HG03521 (cell line): Measurements from ENCODE around the gene SMAD6.

Experiments used
- ATAC-seq: cut with Tn5 transposase; IDR thresholded peaks from one replicate; pipeline ENCODE4 v1.9.1; 2021; ENCODE audit warnings: mild to moderate bottlenecking, moderate library complexity; ENCODE audit not compliant: unreplicated experiment

Gene SMAD6

GRCh38 chr15:66702035-66702786 lies at the start of gene SMAD6:
Gene SMAD6 (plus strand): TSS chr15:66702236. CDS start chr15:66703259, 1,023 bp downstream.
- ATAC-seq: no peak

DNA sequence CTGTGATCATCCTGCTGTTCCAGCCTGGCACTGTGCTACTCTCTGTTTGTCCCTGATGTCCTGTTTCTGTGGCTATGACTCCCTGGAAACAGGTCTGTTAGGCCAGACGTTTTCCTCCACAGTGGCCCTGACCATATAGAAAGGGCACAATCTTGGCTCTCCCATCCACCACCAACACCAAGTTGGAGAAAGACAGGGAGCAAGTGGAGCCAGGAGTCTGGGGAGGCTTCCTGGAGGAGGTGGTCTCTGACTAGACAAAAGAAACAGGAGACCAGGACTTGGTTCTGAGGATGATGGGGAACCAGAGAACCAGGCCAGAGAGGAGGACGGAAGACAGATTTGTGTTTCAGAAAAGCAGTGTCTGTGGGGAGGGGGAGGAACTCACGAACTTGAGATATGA lies 49.2 kb upstream of the SMAD6 start:
- no peak for ATAC-seq

DNA sequence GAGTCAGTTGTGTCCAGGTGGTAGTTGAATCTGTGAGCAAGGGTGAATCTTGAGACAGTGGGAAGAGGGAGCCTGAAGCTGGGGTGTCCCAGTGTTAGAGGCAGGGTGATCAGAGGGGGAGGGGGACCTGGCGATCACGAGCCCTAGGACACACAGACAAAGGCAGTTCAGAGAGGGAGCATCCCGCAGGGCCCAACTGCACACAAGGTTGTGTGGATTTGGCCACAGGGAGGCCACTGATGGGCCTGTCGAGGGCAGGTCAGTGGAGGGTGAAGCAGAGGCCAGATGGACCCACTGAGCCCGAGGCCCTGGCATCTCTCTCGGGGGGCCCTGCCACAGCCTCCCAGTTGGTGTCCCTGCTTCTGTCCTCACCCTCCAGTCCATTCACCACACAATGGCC lies 48.6 kb upstream of the SMAD6 start:
- no peak for ATAC-seq

DNA sequence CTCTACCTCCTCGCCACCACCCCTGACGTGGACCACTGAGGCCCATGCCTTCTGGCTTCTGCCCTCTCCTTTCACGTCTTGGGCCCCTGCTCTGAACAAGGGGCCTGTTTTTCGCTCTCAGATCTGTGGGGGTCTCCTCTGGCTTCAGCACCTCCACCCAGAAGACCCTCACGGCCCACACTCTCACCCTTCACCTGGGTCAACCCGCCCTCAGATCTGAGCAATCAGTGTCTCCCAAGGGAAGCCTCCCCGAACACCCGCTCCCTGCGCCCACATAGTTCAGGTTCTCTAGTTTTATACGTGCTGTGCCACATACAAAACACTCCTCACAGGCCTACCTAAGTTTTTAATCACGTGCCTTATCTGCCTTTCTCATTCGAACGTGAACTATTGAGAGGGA lies 48.2 kb upstream of the SMAD6 start:
- ATAC-seq: no peak

DNA sequence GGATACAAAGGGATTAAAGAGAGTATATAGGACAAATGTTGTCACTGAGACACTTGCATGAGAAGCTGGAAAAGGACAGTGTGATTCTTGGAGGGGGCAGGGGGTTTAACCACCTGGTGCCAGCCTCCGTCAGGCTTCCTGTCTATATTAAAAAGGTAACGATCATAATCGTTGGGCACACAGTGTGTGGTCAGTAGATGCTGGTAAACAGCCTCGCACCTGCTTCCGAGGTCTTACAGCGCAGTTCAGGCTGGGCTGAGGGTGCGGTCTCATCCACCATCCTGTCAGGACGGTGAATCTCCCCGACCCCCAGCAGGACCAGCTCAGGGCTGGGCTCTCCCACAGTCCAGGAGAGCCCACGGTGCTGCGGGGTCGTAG lies 47.7 kb upstream of the SMAD6 start:
- no peak for ATAC-seq

DNA sequence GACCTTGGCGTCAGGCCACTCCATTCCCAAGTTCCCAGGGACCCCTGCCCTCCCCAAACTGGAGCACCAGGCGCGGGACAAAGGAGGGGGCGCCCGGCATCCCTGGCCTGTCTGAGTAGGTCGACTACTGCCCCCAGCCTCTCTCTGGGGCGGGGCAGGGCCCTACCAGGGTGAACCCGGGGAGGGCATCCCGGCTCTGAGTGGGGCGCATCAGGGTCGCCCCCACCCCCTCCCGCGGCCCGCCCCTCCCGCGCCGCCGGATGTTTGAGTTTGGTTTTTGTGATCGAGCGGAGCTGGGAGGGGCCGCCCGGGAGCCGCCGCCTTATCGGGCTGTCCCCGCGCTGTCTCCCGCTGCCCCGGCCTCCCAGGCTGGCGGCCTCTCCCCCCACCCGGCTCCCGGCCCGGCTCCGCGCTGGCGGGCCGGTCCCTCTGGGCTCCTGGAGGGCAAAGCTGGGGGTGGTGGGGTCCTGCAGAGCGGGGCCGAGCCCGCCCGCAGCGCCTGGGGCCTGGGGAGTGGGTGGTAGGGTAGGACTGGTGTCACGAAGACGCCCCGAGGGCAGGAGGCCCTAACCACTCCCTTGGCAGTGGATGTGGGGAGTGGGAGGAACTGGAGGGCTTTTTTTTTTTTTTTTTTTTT lies 47.2 kb upstream of the SMAD6 start:
- no peak for ATAC-seq

- no peak for ATAC-seq
Measured at GRCh38 chr15:66655511-66655910, 46.5 kb upstream of the SMAD6 start.

DNA sequence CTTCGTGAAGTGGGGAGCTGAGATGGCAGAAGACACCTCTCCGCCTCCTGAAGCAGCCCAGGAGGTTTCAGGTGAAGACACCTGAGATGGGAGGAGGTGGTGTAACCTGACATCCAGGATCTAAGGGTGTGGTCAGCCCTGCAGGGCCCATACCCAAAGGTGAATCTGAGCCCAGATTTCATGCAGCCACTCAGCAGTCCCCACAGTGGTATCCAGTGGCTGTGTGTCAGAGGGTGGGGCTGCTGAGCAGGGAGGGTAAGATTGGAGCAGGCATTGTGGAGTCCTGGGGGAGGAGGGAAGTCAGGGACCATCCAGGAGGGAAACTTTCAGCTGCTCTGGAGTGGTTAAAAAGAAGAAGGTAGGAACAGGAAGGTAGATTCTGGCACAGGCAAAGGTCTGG lies 46.0 kb upstream of the SMAD6 start:
- ATAC-seq: no peak

DNA sequence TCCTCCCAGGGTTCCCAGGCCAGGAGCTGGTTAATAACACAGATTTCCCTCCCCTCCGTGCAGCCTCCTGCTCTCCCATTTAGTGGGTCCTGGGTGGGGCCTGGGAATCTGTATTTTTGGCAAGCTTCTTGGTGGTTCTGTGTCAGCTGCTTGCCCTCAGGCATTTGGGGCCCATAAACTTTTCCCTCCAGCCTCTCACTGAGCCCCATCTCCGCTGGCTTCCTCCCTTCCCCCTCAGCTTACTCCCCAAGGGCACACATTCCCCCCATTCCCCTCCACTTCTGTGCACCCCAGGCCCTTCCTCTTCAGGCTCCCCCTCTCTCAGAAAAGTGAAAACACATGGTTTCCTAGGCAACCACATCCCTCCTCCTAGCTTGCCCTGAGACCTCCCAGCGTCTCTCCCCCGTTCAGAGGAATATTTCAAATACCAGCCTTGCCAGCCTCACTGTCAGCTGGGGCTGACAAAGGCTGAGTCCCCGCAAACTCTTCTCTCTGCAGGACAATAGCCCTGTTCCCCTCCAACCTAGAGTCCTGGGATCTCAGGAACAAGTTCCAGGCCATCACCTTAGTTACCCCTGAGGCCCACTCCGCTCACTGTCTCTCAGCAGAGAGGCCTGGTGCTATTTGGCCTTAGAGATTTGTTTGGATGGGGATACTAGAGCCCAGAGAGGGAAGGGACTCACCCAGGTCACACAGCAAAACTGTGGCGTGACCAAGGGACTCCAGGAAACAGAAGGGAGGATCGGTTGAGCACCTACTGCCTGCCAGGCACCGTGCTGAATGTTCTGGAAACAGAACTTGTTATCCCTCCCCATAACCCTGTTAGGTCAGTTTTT lies 44.6 kb upstream of the SMAD6 start:
- ATAC-seq: no peak

GRCh38 chr15:66658044-66658443 lies 44.0 kb upstream of the SMAD6 start:
- no peak for ATAC-seq

DNA sequence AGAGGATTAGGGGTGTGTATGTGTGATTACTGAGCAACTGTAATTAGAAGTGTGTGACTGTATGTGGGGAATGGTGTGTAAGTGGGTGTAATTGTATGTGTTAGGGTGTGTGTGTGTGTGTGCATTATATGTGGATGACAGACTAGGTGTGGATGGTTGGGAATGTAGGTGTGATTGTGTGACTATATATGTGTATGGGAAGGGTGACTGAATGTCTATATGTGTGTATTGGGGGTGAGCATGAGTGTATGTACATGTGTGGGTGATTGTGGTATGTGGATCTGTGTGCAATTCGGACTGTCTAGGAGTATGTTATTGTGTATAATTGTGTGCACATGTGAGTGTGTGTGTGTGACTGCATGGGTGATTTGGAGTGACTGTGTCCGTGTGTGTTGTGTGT lies 43.2 kb upstream of the SMAD6 start:
- no peak for ATAC-seq

DNA sequence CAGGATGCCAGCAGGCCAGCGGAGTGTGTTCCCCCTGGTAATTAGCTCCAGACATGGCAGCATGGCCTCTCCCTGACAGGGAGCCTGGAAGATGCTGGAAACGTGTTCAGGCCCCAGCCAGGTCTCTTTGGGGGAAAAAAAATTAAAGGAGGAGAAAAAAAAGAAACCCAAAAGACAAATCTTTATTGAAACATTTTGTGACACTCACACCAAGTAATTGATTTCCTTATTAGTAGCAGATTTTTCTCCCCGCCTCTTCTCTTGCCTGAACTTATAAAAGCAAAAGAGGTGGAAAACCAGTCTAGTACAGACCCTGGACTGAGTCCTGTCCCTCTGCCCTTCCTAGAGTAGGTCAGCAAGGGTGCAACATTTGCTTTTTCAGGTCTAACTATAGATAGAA lies 42.7 kb upstream of the SMAD6 start:
- ATAC-seq: no peak

DNA sequence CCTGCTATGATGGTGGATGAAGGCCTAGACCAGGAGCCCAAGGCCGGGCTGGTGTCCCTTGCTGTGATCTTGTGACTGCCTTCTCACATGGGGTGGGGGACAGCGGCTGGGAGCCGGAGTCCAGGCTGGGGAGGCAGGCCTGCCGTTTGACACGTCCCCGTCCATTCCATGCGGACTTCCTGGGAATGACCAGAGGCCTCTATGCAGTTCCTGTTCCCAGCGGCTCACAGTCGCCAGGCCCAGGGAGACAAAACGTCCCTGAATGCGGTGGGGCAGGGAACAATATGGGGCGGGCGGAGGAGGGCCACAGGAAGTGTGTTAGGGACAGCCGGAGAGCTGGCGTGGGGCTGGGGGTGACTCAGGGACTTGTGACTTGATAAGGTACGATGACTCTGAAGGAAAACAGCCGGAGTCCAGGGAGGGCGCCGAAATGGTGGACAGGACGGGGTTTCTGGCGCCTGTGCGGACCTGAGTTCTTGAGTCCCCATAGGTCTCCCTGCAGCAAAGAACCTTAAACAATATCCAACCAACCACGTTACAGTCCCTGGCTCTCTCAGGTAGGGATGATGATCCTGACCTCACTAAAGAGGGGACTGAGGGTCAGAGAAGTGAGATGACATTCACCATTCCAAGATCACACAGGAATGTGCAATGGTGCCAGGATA lies 40.5 kb upstream of the SMAD6 start:
- no peak for ATAC-seq

DNA sequence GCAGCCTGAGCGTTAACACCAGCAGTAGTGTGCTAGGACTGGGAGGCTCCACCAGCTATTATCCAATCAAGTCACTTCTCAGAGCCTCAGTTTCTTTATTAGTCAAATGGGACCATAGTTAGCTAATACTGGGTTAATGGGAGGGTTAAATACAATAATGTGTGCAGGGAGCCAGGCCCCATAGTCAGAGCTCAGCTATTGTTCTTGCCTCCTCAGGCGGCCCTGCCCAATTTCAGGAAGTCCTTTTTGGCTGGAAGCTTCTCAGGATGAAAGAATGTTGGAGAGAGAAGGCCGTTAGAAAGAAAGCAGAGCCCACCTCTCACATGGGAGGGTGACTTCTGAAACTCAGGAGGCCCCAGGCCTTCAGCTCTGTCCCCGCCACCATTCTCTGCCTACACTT lies 39.5 kb upstream of the SMAD6 start:
- ATAC-seq: no peak

- no peak for ATAC-seq
Measured at GRCh38 chr15:66663664-66664063, 38.4 kb upstream of the SMAD6 start.

DNA sequence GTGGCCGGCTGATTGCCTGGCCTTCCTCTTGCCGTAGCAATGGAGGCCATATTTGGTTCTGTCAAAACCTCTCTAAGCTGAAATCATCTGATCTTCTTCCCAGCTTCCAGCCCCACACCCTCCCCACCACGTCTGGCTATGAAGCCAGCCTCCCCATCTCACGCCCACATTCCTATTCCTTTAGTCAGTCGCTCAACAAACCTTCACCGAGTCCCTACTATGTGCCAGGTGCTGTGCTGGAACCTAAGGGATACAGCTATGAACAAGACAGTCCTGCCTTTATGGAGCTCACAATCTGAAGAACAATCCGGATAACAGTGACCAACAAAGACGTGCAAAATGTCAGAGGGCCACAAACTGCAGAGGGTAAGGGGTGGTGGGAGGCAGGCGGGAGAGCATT lies 31.9 kb upstream of the SMAD6 start:
- no peak for ATAC-seq

DNA sequence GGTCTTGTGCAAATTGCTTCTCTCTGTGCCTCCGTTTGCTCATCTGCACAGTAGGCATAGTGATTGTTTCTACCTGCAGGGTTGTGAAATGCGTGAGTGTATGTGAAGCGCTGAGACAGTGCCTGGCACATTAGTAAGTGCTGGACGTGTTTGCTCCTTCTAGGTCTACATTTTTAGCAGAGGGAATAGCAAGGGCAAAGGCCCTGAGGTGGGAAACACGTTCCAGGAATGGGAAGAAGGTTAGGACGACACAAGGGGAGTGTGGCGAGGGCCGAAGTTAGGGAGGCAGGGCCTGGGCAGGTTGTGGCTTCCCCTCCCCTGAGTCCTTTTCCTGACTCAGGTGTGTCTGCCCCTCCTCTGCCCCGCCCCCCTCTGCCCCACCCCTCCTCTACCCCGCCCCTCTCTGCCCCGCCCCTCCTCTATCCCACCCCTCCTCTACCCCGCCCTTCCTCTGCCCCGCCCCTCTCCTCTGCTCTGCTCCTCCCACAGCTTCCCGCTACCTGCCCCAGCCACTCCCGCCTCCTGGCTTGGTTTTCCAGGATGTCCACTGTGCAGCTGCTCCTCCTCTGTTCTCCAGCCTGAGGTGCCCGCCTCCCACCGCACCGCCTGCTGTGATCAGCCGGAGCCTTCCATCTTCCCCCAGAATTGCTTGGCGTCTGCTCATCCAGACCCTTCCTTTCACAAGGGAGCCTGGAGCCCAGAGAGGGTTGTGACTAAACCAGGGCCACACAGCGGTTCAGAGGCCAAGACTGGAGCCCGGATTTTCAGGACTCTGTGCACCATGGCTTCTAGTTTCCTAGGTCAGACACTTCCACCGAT lies 31.1 kb upstream of the SMAD6 start:
- no peak for ATAC-seq

GRCh38 chr15:66672867-66673266 lies 29.2 kb upstream of the SMAD6 start:
- ATAC-seq: no peak

DNA sequence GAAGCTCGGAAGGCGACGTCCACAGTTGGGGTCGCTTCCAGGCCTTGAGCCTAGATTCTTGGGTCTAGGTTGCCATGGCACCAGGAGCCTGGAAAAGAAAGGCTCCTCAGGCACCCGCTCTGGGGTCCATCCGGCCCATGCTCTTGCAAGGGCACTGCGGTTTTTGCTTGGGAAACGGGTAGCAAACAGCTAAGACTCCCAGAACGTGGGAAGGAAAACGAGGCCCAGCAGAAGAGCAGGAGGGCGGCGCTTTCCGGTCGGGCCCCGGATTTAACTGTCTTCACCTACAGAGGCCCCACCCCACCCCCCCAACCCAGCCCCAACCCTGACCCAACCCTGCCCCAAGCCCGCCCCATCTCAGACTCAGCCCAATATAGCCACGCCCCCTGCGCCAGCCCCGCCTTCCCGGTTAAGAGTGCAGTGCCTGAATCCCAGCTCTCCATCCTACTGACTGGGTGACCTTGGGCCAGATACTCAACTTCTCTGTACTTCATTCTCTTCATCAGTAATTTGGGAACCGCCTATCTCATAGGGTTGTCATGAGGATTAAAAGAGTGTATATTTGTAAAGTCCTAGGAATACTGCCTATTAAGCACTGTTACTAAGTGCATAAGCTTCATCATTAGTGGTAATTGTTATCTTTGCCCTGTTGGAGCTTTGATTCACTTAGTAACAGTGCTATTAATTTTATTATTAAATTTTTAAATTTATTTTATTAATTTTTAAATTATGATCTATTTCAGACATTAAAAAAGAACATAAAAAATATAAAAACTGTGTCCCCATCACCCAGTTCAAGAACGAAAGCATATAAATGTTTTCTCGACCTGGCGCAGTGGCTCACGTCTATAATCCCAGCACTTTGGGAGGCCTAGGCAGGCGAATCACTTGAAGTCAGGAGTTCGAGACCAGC lies 28.4 kb upstream of the SMAD6 start:
- ATAC-seq: no peak

DNA sequence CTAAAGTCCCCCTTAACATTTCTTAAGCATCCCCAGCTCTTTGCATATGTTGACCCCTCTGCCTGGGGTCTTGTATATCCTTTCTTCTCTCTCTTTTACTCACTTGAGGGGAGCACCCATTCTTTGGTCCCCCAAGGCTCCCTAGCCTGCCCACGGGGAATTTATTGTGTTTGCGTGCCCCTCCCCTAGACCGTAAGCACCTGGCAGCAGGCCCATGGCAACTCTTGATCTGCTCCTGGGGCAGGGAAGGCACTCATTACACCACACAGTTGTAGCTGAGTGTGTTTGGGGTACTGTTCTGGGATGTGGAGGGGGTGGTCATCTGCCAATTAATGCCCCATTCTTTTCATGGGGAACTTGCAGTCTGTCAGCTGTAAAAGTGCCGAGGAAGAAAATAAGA lies 27.3 kb upstream of the SMAD6 start:
- no peak for ATAC-seq
